ENCODE results near the gene TSHZ2. TPM values are rescaled to one million over a fixed set of nuclear protein-coding genes. Genes with fewer than 3 reads are reported as not detected.

TSHZ2 gene
- total RNA-seq, 6 experiments from 2014 or later = not detected

- no peak overlapping the region for H3K27ac Mint-ChIP-seq
- peaks cover 11% of the 10 kb centered on the region for H3K9me3 Mint-ChIP-seq
- no peaks in the 10 kb centered on the region for H3K4me1 Mint-ChIP-seq (ENCODE audit: low read depth)
- H3K27me3 Mint-ChIP-seq (ENCODE audit: insufficient read depth) = no peaks in the 10 kb centered on the region
- no peak for DNase-seq
- no peak overlapping the region for H3K4me3 Mint-ChIP-seq
- H3K36me3 Mint-ChIP-seq (ENCODE audit: low read depth) = no peaks in the 10 kb centered on the region
- TF ChIP-seq CTCF (IDR thresholded peaks at IDR 0.05) = no peak
Measured at GRCh38 chr20:53168491-53168890, 196.3 kb downstream of the TSHZ2 start.

GRCh38 chr20:53170196-53170595, 198.0 kb downstream of the TSHZ2 start:
- DNase-seq = no peak
- TF ChIP-seq CTCF (IDR thresholded peaks at IDR 0.05) = no peak
- Mint-ChIP-seq H3K36me3 (ENCODE audit: low read depth) (no peaks in the 10 kb centered on the region), H3K27me3 (ENCODE audit: insufficient read depth) (no peaks in the 10 kb centered on the region; the same call in 1 of the 2 replicates), H3K4me3 (no peak overlapping the region), H3K4me1 (ENCODE audit: low read depth) (no peaks in the 10 kb centered on the region), H3K9me3 (peaks cover 24% of the 10 kb centered on the region), H3K27ac (no peak overlapping the region)

- no peak for TF ChIP-seq CTCF (IDR thresholded peaks at IDR 0.05)
- H3K27ac Mint-ChIP-seq = no peak overlapping the region
- DNase-seq = no peak
- no peaks in the 10 kb centered on the region; the same call in none of the 2 replicates for H3K27me3 Mint-ChIP-seq (ENCODE audit: insufficient read depth)
- H3K4me1 Mint-ChIP-seq (ENCODE audit: low read depth) = no peaks in the 10 kb centered on the region
- peaks cover 28% of the 10 kb centered on the region for H3K9me3 Mint-ChIP-seq
- peaks cover 1% of the 10 kb centered on the region; the same call in 1 of the 2 replicates for H3K36me3 Mint-ChIP-seq (ENCODE audit: low read depth)
- no peak overlapping the region for H3K4me3 Mint-ChIP-seq
Measured at GRCh38 chr20:53171065-53171464, 198.9 kb downstream of the TSHZ2 start.

GRCh38 chr20:53174454-53174853, 202.3 kb downstream of the TSHZ2 start:
- no peak for TF ChIP-seq CTCF (IDR thresholded peaks at IDR 0.05)
- H3K4me1 Mint-ChIP-seq (ENCODE audit: low read depth) = no peaks in the 10 kb centered on the region
- no peak overlapping the region for H3K4me3 Mint-ChIP-seq
- H3K27ac Mint-ChIP-seq = no peak overlapping the region
- peaks cover 25% of the 10 kb centered on the region for H3K9me3 Mint-ChIP-seq
- peaks cover 4% of the 10 kb centered on the region; the same call in 1 of the 2 replicates for H3K36me3 Mint-ChIP-seq (ENCODE audit: low read depth)
- H3K27me3 Mint-ChIP-seq (ENCODE audit: insufficient read depth) = peaks cover 1% of the 10 kb centered on the region
- DNase-seq = no peak

GRCh38 chr20:53175135-53175780, 203.1 kb downstream of the TSHZ2 start:
- peaks cover 30% of the 10 kb centered on the region for H3K9me3 Mint-ChIP-seq
- no peaks in the 10 kb centered on the region for H3K4me1 Mint-ChIP-seq (ENCODE audit: low read depth)
- H3K27ac Mint-ChIP-seq = no peak overlapping the region
- no peak for TF ChIP-seq CTCF (IDR thresholded peaks at IDR 0.05)
- no peak overlapping the region for H3K4me3 Mint-ChIP-seq
- H3K27me3 Mint-ChIP-seq (ENCODE audit: insufficient read depth) = peaks cover 1% of the 10 kb centered on the region
- peaks cover 4% of the 10 kb centered on the region; the same call in 1 of the 2 replicates for H3K36me3 Mint-ChIP-seq (ENCODE audit: low read depth)
- DNase-seq = no peak
